Measurements from ENCODE around the gene CLIP2.

DNA sequence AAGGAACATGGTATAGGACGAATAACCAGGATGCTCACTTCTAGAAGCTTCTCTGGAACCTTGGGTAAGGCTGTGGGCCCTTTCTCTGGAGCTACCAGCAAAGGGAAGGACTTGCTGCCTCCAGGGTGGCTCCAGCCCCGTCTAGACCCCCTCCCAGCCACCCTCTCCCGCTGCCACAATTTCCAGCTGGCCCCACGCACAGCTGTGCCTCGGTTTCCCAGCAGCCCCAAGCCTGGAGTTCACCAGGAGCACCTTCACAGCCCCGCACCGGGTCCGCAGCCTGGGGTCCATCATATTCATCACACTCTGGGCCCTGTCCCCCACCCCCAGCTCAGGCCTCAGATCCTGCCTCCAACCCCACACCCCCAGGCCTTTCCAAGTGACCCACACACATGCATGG, 128.9 kb downstream of the CLIP2 start:
- TF ChIP-seq, protein P1, sequence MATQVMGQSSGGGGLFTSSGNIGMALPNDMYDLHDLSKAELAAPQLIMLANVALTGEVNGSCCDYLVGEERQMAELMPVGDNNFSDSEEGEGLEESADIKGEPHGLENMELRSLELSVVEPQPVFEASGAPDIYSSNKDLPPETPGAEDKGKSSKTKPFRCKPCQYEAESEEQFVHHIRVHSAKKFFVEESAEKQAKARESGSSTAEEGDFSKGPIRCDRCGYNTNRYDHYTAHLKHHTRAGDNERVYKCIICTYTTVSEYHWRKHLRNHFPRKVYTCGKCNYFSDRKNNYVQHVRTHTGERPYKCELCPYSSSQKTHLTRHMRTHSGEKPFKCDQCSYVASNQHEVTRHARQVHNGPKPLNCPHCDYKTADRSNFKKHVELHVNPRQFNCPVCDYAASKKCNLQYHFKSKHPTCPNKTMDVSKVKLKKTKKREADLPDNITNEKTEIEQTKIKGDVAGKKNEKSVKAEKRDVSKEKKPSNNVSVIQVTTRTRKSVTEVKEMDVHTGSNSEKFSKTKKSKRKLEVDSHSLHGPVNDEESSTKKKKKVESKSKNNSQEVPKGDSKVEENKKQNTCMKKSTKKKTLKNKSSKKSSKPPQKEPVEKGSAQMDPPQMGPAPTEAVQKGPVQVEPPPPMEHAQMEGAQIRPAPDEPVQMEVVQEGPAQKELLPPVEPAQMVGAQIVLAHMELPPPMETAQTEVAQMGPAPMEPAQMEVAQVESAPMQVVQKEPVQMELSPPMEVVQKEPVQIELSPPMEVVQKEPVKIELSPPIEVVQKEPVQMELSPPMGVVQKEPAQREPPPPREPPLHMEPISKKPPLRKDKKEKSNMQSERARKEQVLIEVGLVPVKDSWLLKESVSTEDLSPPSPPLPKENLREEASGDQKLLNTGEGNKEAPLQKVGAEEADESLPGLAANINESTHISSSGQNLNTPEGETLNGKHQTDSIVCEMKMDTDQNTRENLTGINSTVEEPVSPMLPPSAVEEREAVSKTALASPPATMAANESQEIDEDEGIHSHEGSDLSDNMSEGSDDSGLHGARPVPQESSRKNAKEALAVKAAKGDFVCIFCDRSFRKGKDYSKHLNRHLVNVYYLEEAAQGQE (IDR thresholded peaks at IDR 0.05; ENCODE audit: insufficient read depth in 1 of 2, low read depth in 2 of 2, low read length in 2 of 2): no peak
- no peak for TF ChIP-seq TAF1 (IDR thresholded peaks at IDR 0.05; ENCODE audit: borderline replicate concordance, insufficient read depth, low read length)
